Common myeloid progenitor, CD34-positive (primary cell): ENCODE data around the gene TNFRSF1A.

ENCODE experiments used
- CTCF ChIA-PET: fragments of 350-600 bp; sonication (Branson Sonifier 250); formaldehyde crosslinking; loops from one replicate; lab custom pipeline; 2021; ENCODE audit warnings: antibody characterized with exemption; lab: Charles Lee
- POLR2A ChIA-PET: fragments of 350-600 bp; sonication (Branson Sonifier 250); formaldehyde crosslinking; loops from one replicate; lab custom pipeline; 2021; ENCODE audit warnings: antibody characterized with exemption; lab: Charles Lee
- DNase-seq, 3 donors: peaks; one replicate each; pipeline versions ENCODE4 v3.0.0 to v3.0.0-alpha.2; 2013
- H3K27ac ChIP-seq, 2 experiments: 1 replicate in 1 of 2; 2 replicates in 1 of 2; pipeline ENCODE4 v1.7.0; 2013; ENCODE audit warnings: inconsistent platforms in 2 of 2, low read length in 2 of 2, mild to moderate bottlenecking in 2 of 2, low read depth in 1 of 2, moderate library complexity in 1 of 2; ENCODE audit not compliant: severe bottlenecking in 2 of 2, insufficient read depth in 1 of 2, poor library complexity in 1 of 2
- H3K27me3 ChIP-seq, 5 experiments: replicated peaks in 2 of 5; 1 replicate in 3 of 5; 2 replicates in 2 of 5; pipeline versions ENCODE4 v1.6.1 to v1.7.0; 2013; ENCODE audit warnings: low read length in 4 of 5, mild to moderate bottlenecking in 2 of 5, moderate library complexity in 2 of 5, inconsistent platforms in 1 of 5; ENCODE audit not compliant: insufficient read depth in 5 of 5, control insufficient read depth in 4 of 5
- H3K36me3 ChIP-seq, 4 experiments: 1 replicate in 2 of 4; 2 replicates in 2 of 4; pipeline versions ENCODE4 v1.6.1 to v1.7.0; 2013; ENCODE audit warnings: low read length in 3 of 4, control low read depth in 1 of 4, mild to moderate bottlenecking in 1 of 4; ENCODE audit not compliant: control insufficient read depth in 4 of 4, insufficient read depth in 4 of 4
- H3K4me1 ChIP-seq, 4 experiments: 1 replicate in 3 of 4; 2 replicates in 1 of 4; pipeline versions ENCODE4 v1.6.1 to v1.7.1; 2013; ENCODE audit warnings: low read length in 3 of 4, mild to moderate bottlenecking in 3 of 4, control low read depth in 1 of 4, inconsistent platforms in 1 of 4, moderate library complexity in 1 of 4; ENCODE audit not compliant: control insufficient read depth in 4 of 4, insufficient read depth in 4 of 4; ENCODE audit errors: control extremely low read depth in 1 of 4
- H3K4me3 ChIP-seq, 7 experiments: 1 replicate in 4 of 7; 2 replicates in 3 of 7; pipeline versions ENCODE4 v1.5.1 to v1.7.0; 2013; ENCODE audit warnings: mild to moderate bottlenecking in 7 of 7, low read length in 6 of 7, moderate library complexity in 6 of 7, inconsistent platforms in 2 of 7, low read depth in 2 of 7, control low read depth in 1 of 7; ENCODE audit not compliant: insufficient read depth in 4 of 7, control insufficient read depth in 1 of 7; ENCODE audit errors: extremely low read depth in 1 of 7
- H3K9me3 ChIP-seq, 5 experiments: 1 replicate in 4 of 5; 2 replicates in 1 of 5; pipeline versions ENCODE4 v1.6.1 to v1.7.1; 2013; ENCODE audit warnings: low read length in 4 of 5, mild to moderate bottlenecking in 2 of 5, inconsistent platforms in 1 of 5, low read depth in 1 of 5, moderate library complexity in 1 of 5; ENCODE audit not compliant: control insufficient read depth in 4 of 5, insufficient read depth in 2 of 5; ENCODE audit errors: control extremely low read depth in 1 of 5
- WGBS: methylation state at CpG from one replicate; pipeline ENCODE4 v1.1.5; 2013; ENCODE audit not compliant: insufficient coverage; 5-methylcytosine and 5-hydroxymethylcytosine counted together

TNFRSF1A gene

DNA sequence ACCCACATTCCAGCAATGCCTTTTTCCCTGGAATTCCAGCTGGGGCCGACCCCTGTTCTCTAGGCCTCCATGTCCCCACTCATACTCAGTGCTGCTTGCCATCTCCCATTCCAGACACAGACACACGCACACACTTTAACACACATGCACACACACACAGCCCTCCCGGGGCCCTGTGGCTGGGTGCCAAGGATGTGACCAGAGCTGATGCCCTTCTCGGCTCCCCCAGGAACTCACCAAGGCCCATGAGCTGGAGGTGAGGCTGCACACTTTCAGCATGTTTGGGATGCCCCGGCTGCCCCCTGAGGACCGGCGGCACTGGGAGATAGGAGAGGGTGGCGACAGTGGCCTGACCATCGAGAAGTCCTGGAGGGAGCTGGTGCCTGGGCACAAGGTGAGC lies 27.1 kb downstream of the TNFRSF1A start:
- ChIA-PET POLR2A (no interaction called here), CTCF (interaction anchor here (1.1 to 4.4 kb wide), 4 partner anchors 8 to 151 kb away, joined by 3 to 23 read pairs (median 7); no protein-coding TSS in a partner anchor)
- Histone ChIP-seq H3K27ac (no peak overlapping the region), H3K4me3 (no peak overlapping the region), H3K4me1 (peaks cover 0 to 32% (median 23%) of the 10 kb centered on the region in 4 experiments), H3K27me3 (peaks cover 0 to 7% (median 0%) of the 10 kb centered on the region in 5 experiments), H3K9me3 (no peaks in the 10 kb centered on the region), H3K36me3 (peaks cover 0 to 2% (median 0%) of the 10 kb centered on the region in 4 experiments)
- DNase-seq: no peak
- 90% methylated on average over 6 of the region's 9 CpGs for WGBS

DNA sequence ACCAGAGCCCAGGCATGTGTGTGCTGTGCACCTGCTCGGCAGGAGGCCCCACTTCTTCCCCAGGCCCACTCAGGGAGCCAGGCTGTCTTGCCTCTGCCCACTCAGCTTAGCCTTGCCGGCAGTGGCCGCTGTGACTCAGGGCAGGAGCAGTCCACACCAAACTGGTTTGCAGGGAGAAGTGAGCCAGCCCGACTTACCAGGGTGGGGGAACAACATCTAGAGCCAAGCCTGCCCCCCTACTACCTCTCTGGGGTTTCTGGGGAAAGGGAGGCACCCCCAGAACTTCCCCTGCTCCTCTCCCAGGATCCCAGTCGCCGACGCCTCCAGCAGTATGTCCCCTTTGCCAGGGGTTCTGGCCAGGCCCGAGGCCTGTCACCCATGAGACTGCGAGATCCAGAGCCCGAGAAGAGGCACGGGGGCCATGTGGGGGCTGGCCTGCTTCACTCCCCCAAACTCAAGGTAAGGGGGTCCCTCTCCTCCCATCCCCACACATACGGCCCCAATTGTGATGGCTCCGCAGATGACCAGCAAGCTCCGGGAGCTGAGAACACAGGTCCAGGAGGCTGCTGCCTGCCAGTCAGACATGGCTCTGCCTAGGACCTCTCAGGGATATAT lies 28.4 kb downstream of the TNFRSF1A start:
- peaks cover 0 to 2% (median 0%) of the 10 kb centered on the region in 4 experiments for H3K36me3 ChIP-seq
- peaks cover 0 to 7% (median 0%) of the 10 kb centered on the region in 5 experiments for H3K27me3 ChIP-seq
- CTCF ChIA-PET: interaction anchor here (1.1 to 3.2 kb wide), 3 partner anchors 10 to 152 kb away, joined by 3 to 12 read pairs (median 7); no protein-coding TSS in a partner anchor
- H3K27ac ChIP-seq: no peak overlapping the region
- H3K4me3 ChIP-seq: no peak overlapping the region
- POLR2A ChIA-PET: no interaction called here
- 98% methylated on average over 12 of the region's 14 CpGs for WGBS
- peaks cover 0 to 26% (median 19%) of the 10 kb centered on the region in 4 experiments for H3K4me1 ChIP-seq
- no peak for DNase-seq
- H3K9me3 ChIP-seq: no peaks in the 10 kb centered on the region

GRCh38 chr12:6312529-6313325 lies 29.1 kb downstream of the TNFRSF1A start:
- H3K27ac ChIP-seq: no peak overlapping the region
- ChIA-PET CTCF (interaction anchor here (0.8 to 3.2 kb wide), 2 partner anchors 10 to 55 kb away, joined by 3 to 12 read pairs; no protein-coding TSS in a partner anchor), POLR2A (interaction anchor here (0.5 kb wide), 1 partner anchor 18 kb away, joined by 3 read pairs; no protein-coding TSS in a partner anchor)
- H3K4me3 ChIP-seq: no peak overlapping the region
- H3K27me3 ChIP-seq: peaks cover 0 to 7% (median 0%) of the 10 kb centered on the region in 5 experiments
- peaks cover 0 to 2% (median 0%) of the 10 kb centered on the region in 4 experiments for H3K36me3 ChIP-seq
- WGBS: 88% methylated on average over 9 of the region's 11 CpGs
- DNase-seq: no peak
- no peaks in the 10 kb centered on the region for H3K9me3 ChIP-seq
- H3K4me1 ChIP-seq: peaks cover 0 to 26% (median 20%) of the 10 kb centered on the region in 4 experiments

DNA sequence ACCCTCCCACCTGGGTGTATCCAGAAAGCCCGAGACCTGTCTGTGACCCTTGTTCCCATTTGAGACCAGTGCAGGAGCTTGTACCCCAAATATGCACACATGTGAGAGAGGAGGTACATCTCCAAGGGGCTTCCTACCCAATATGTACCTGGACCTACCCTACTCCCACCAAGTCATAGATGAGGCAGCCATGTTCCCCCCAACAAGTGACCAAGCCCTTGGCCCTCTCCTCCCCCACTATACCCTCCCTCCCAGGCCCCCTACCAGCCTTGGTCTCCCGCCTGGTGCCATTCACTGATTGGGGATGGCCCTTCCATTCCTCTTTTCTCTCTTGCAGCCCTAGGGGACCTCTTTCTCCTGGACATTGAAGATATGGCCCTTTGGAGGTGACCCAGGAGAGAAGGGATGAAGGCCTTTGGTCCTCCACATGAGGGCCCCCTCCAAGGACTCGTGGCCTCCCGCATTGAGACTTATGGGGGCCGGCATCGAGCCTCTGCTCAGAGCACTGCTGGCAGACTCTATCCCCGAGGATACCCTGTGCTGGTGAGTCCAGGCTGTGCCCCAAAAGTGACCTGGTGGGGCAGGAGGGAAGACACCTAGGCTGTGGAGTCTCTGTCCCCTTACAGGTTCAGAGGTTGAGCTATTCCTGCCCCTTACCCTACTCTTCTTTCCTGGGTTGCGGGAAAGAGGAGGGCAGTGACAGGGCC lies 29.9 kb downstream of the TNFRSF1A start:
- 97% methylated on average over 5 of the region's 8 CpGs for WGBS
- peaks cover 0 to 7% (median 0%) of the 10 kb centered on the region in 5 experiments for H3K27me3 ChIP-seq
- H3K36me3 ChIP-seq: peaks cover 0 to 2% (median 0%) of the 10 kb centered on the region in 4 experiments
- H3K27ac ChIP-seq: no peak overlapping the region
- H3K9me3 ChIP-seq: no peaks in the 10 kb centered on the region
- peaks cover 0 to 29% (median 27%) of the 10 kb centered on the region in 4 experiments for H3K4me1 ChIP-seq
- no peak overlapping the region for H3K4me3 ChIP-seq
- POLR2A ChIA-PET: interaction anchor here (0.5 kb wide), 1 partner anchor 17 kb away, joined by 3 read pairs; no protein-coding TSS in a partner anchor
- DNase-seq: no peak
- CTCF ChIA-PET: interaction anchor here (0.8 to 3.2 kb wide), 2 partner anchors 11 to 56 kb away, joined by 3 to 12 read pairs; no protein-coding TSS in a partner anchor

GRCh38 chr12:6310771-6311610 lies 30.9 kb downstream of the TNFRSF1A start:
- H3K4me3 ChIP-seq: peak overlapping the region; percentile 8 to 74 (median 46)
- no peak for DNase-seq
- no peaks in the 10 kb centered on the region for H3K9me3 ChIP-seq
- 11% methylated on average over 29 of the region's 43 CpGs for WGBS
- H3K36me3 ChIP-seq: peaks cover 0 to 2% (median 0%) of the 10 kb centered on the region in 4 experiments
- H3K27me3 ChIP-seq: peaks cover 0 to 7% (median 0%) of the 10 kb centered on the region in 5 experiments
- no peak overlapping the region for H3K27ac ChIP-seq
- H3K4me1 ChIP-seq: peaks cover 0 to 31% (median 30%) of the 10 kb centered on the region in 4 experiments
- CTCF ChIA-PET: interaction anchor here (3.2 kb wide), 1 partner anchor 12 kb away, joined by 12 read pairs; no protein-coding TSS in a partner anchor
- POLR2A ChIA-PET: no interaction called here

DNA sequence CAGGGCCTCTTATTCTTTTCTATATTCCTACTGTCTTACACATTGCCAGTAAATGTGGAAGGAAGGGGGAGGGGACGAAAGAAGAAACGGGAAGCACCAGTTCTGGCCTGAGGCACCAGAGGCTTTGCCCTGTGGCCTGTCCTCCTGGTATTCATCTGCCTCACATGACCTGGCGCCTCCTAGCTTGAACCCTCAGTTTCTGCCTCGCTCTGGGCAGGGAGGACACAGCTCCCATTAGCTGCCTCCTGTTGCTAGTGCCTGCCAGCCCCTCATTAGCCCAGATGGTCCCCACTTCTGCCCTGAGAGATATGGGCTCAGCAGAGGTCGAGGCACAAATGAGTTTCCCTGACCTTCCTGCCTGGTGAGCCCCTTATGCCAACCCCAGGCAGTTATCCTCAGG lies 34.3 kb downstream of the TNFRSF1A start:
- no peaks in the 10 kb centered on the region for H3K9me3 ChIP-seq
- CTCF ChIA-PET: interaction anchor here (0.6 to 2.0 kb wide), 7 partner anchors 13 to 316 kb away, joined by 3 to 9 read pairs (median 3); no protein-coding TSS in a partner anchor
- 23% methylated on average over 5 of the region's 5 CpGs for WGBS
- POLR2A ChIA-PET: no interaction called here
- H3K36me3 ChIP-seq: no peaks in the 10 kb centered on the region
- H3K27ac ChIP-seq: no peak overlapping the region
- DNase-seq: peak in 1 of 3 donors; percentile 63
- peaks cover 0 to 31% (median 30%) of the 10 kb centered on the region in 4 experiments for H3K4me1 ChIP-seq
- H3K4me3 ChIP-seq: no peak overlapping the region
- peaks cover 0 to 7% (median 0%) of the 10 kb centered on the region in 5 experiments for H3K27me3 ChIP-seq
